ENCODE data around the gene ASXL1. TPM values are rescaled to one million over a fixed set of nuclear protein-coding genes. Genes with fewer than 3 reads are reported as not detected.

ASXL1 gene
- polyA plus RNA-seq, 1 experiment: 28.9 TPM

- ChIA-PET CTCF (interaction anchor here (1.8 kb wide), 1 partner anchor 12 kb away, joined by 6 read pairs; no protein-coding TSS in a partner anchor), POLR2A (interaction anchor here (0.6 kb wide), 1 partner anchor 31 kb away, joined by 3 read pairs; no protein-coding TSS in a partner anchor)
- no peak overlapping the region for H3K4me3 ChIP-seq (ENCODE audit: low read depth, low read length)
- H3K27me3 ChIP-seq (ENCODE audit: control insufficient read depth, insufficient read depth, low read length): no peaks in the 10 kb centered on the region
- no peak for TF ChIP-seq CTCF (IDR thresholded peaks at IDR 0.05; ENCODE audit: low read depth, low read length)
- H3K9me3 ChIP-seq (ENCODE audit: control insufficient read depth, insufficient read depth, low read length): no peaks in the 10 kb centered on the region
- H3K27ac ChIP-seq (ENCODE audit: low read depth, low read length): peak overlapping the region; percentile 11
- DNase-seq (ENCODE audit: low read depth, low spot score): no peak
Observed at GRCh38 chr20:32444474-32445220, 86.5 kb downstream of the ASXL1 start.

- H3K4me3 ChIP-seq (ENCODE audit: low read depth, low read length): no peak overlapping the region
- H3K9me3 ChIP-seq (ENCODE audit: control insufficient read depth, insufficient read depth, low read length): no peaks in the 10 kb centered on the region
- no peak for DNase-seq (ENCODE audit: low read depth, low spot score)
- ChIA-PET CTCF (interaction anchor here (1.8 kb wide), 1 partner anchor 11 kb away, joined by 6 read pairs; no protein-coding TSS in a partner anchor), POLR2A (no interaction called here)
- TF ChIP-seq CTCF (IDR thresholded peaks at IDR 0.05; ENCODE audit: low read depth, low read length): no peak
- H3K27ac ChIP-seq (ENCODE audit: low read depth, low read length): no peak overlapping the region
- H3K27me3 ChIP-seq (ENCODE audit: control insufficient read depth, insufficient read depth, low read length): no peaks in the 10 kb centered on the region
Observed at GRCh38 chr20:32445539-32446273, 87.6 kb downstream of the ASXL1 start.

DNA sequence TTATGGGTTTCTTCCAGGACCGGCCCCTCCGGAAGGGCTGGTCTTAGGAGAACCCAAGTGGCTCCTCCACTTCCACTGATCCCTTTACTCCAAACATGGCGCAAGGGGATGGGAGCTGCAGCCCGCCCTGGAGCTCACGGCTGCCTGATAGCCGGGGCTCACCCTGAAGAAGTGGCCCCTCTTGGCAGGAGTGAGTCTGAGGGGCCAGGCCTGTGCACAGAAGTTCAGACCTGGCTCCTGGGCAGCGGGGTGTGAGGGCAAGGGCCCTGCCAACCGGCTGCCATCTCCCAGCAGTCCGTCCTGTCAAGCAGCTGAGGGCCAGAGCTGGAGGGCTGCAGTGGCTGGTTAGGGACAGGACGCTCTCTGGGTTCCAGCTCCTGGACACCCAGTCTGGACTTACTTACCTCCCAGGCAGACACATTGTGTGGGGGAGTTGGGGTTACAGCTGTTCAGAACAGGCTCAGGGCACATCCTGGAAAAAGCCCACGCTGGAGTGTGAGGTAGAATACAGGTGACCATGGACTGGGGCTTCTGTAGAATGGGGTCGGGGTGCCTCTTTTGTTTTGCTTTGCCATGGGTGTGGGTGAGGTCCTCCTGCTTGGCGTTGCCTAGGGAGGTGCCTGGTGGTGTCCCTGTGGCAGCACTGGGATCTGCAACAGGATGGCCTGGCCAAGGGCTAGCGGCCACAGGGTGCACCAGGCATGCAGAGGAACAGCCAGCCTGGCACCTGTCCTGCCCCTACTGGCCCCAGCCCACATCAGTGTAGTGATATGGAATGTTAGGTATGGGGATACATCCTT, 88.4 kb downstream of the ASXL1 start:
- Histone ChIP-seq H3K4me3 (ENCODE audit: low read depth, low read length) (no peak overlapping the region), H3K27ac (ENCODE audit: low read depth, low read length) (no peak overlapping the region), H3K27me3 (ENCODE audit: control insufficient read depth, insufficient read depth, low read length) (no peaks in the 10 kb centered on the region), H3K9me3 (ENCODE audit: control insufficient read depth, insufficient read depth, low read length) (no peaks in the 10 kb centered on the region; the same call in 1 of the 2 replicates)
- ChIA-PET CTCF (interaction anchor here (1.8 kb wide), 1 partner anchor 10 kb away, joined by 6 read pairs; no protein-coding TSS in a partner anchor), POLR2A (no interaction called here)
- TF ChIP-seq CTCF (IDR thresholded peaks at IDR 0.05; ENCODE audit: low read depth, low read length): no peak
- no peak for DNase-seq (ENCODE audit: low read depth, low spot score)

DNA sequence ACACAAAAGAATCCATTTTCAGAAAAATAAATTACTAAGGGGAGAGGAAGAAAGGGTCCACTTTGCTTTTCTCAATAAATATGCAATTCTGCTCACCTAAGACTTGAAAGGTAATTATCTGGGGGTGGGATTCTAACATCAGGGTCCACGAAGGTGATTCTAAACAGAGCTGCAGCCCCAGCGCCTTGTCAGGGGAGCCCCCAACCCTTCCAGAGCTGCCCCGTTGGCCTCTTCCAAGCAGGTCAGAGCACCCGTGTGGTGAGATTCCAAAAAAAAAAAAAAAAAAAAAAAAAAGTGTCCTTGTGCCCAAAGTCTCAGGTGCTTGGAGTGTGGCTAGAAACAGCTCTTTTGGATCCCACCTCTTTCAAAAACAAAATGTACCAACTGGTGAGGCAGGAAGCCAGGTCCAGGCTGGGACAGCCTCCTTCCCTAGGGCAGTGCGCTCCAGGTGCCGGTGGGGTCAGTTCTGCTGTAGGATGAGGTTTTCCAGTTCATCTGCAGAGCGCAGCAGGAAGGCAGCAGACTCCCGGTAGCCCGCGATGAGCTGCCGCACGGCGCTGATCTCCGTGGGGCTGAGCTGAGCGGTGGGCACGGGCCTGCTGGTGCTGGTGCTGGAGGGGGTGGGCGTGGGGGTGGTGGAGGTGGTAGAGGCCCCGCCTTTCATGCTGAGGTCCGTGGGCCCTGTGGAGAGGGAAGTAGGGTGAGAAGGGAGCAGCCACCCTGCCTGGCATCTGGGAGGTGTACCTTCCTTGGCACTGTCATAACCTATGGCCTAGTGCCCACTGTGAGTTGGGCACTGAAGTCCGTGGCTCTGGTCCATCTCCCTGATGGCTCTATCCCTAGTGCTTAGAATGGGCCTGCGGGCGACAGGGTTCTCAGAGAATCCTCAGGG, 89.3 kb downstream of the ASXL1 start:
- Histone ChIP-seq H3K9me3 (ENCODE audit: control insufficient read depth, insufficient read depth, low read length) (no peaks in the 10 kb centered on the region; the same call in 1 of the 2 replicates), H3K27ac (ENCODE audit: low read depth, low read length) (no peak overlapping the region), H3K4me3 (ENCODE audit: low read depth, low read length) (no peak overlapping the region), H3K27me3 (ENCODE audit: control insufficient read depth, insufficient read depth, low read length) (no peaks in the 10 kb centered on the region)
- DNase-seq (ENCODE audit: low read depth, low spot score): no peak
- ChIA-PET POLR2A (no interaction called here), CTCF (interaction anchor here (0.6 kb wide), 2 partner anchors 11 to 58 kb away, joined by 3 read pairs; no protein-coding TSS in a partner anchor)
- TF ChIP-seq CTCF (IDR thresholded peaks at IDR 0.05; ENCODE audit: low read depth, low read length): no peak
